Measurements from ENCODE around the gene SYT9. TPM values are rescaled to one million over a fixed set of nuclear protein-coding genes. Genes with fewer than 3 reads are reported as not detected.

The SYT9 gene
- total and polyA plus RNA-seq, 2 of the 8 experiments (the other 6 are each of a cell fraction or from before 2014, with no cell fraction given), result 1.5 to 2.9 TPM

- no peaks in the 10 kb centered on the region for H3K36me3 ChIP-seq (ENCODE audit: control insufficient read depth in 2 of 4, insufficient read depth in 4 of 4, low read length in 3 of 4)
- TF ChIP-seq RAD21 (IDR thresholded peaks at IDR 0.05 in 1 of 2, conservative IDR thresholded peaks at IDR 0.05 in 1 of 2; ENCODE audit: low read depth in 2 of 2, low read length in 2 of 2), result peak; percentile 58 to 67
- no peak for TF ChIP-seq KDM5A (IDR thresholded peaks at IDR 0.05; ENCODE audit: low read length)
- no peak for TF ChIP-seq TBP (IDR thresholded peaks at IDR 0.05; ENCODE audit: low read depth, low read length)
- peak; percentile 40 to 71 (median 46) for TF ChIP-seq CTCF (IDR thresholded peaks at IDR 0.05; ENCODE audit: control extremely low read depth in 1 of 3, insufficient read depth in 1 of 3, low read depth in 1 of 3, low read length in 3 of 3)
- TF ChIP-seq RBBP5 (IDR thresholded peaks at IDR 0.05; ENCODE audit: borderline replicate concordance, low read depth, low read length), result no peak
- 0 out of 2 replicates have a peak, but pooled peaks have one; percentile 44 for TF ChIP-seq YY1 (IDR thresholded peaks at IDR 0.05; ENCODE audit: low read depth, low read length)
- TF ChIP-seq MAX (IDR thresholded peaks at IDR 0.05), result 0 out of 2 replicates have a peak, but pooled peaks have one; percentile 15
- H3K18ac ChIP-seq (ENCODE audit: extremely low read depth, low read length), result no peak overlapping the region
- ChIA-PET CTCF (ENCODE audit: partially characterized antibody) (interaction anchor here (0.6 to 9.1 kb wide), 12 partner anchors 10 to 299 kb away, joined by 3 to 171 read pairs (median 4); no protein-coding TSS in a partner anchor), POLR2A (ENCODE audit: partially characterized antibody) (no interaction called here)
- H3K27me3 ChIP-seq (replicated peaks in 1 of 4; ENCODE audit: control insufficient read depth in 3 of 4, extremely low read depth in 1 of 4, insufficient read depth in 3 of 4, low read length in 3 of 4), result peaks cover 0 to 1% (median 0%) of the 10 kb centered on the region in 4 experiments; a peak in 3 of 7 replicates
- no peaks in the 10 kb centered on the region for H4K20me1 ChIP-seq (replicated peaks in 1 of 2; ENCODE audit: control insufficient read depth in 1 of 2, insufficient read depth in 2 of 2, low read length in 2 of 2)
- H3K27ac ChIP-seq (ENCODE audit: low read depth, low read length), result no peak overlapping the region
- H4K8ac ChIP-seq (ENCODE audit: extremely low read depth, insufficient read depth, low read length), result no peak overlapping the region
- H3K4me2 ChIP-seq (ENCODE audit: insufficient read depth in 1 of 2, low read depth in 2 of 2, low read length in 2 of 2), result no peak overlapping the region
- H2BK120ac ChIP-seq (replicated peaks; ENCODE audit: low read depth, low read length), result no peak overlapping the region
- FAIRE-seq (peak; percentile 24), DNase-seq (ENCODE audit: low read depth in 1 of 2, low spot score in 2 of 2) (peak in 1 of 2 experiments; percentile 52)
- no peak overlapping the region for H2BK20ac ChIP-seq (ENCODE audit: low read length)
- no peak overlapping the region for H2BK12ac ChIP-seq (ENCODE audit: low read depth, low read length)
- no peak overlapping the region for H2AK5ac ChIP-seq (ENCODE audit: low read depth, low read length)
- H3K4ac ChIP-seq (replicated peaks; ENCODE audit: insufficient read length, low read depth, low read length), result no peak overlapping the region
- H3K4me3 ChIP-seq (ENCODE audit: extremely low read depth in 1 of 4, insufficient read depth in 2 of 4, low read depth in 3 of 4, low read length in 4 of 4), result no peak overlapping the region
- no peaks in the 10 kb centered on the region; a peak in 1 of 7 replicates for H3K4me1 ChIP-seq (replicated peaks in 1 of 4; ENCODE audit: control insufficient read depth in 3 of 4, insufficient read depth in 4 of 4, low read length in 3 of 4)
- no peak overlapping the region for H3K56ac ChIP-seq (replicated peaks; ENCODE audit: insufficient read length, low read depth, low read length)
- WGBS, 2 experiments (ENCODE audit: extremely low coverage in 1 of 2, insufficient coverage in 1 of 2, insufficient read length in 1 of 2, insufficient replicate concordance in 2 of 2, low coverage in 1 of 2, low lambda C conversion rate in 2 of 2, missing lambda C conversion rate in 1 of 2), result 75% methylated on average over 12 of the region's 12 CpGs; no CpG with 5 or more reads in 1 of the 2 experiments
- H3K9me3 ChIP-seq (ENCODE audit: insufficient read depth in 2 of 2, low read depth in 1 of 2, low read length in 1 of 2), result no peaks in the 10 kb centered on the region
- H4K5ac ChIP-seq (ENCODE audit: insufficient read length, low read depth, low read length), result no peak overlapping the region
- no peak overlapping the region for H3K9ac ChIP-seq (replicated peaks in 1 of 4; ENCODE audit: extremely low read depth in 1 of 4, low read depth in 3 of 4, low read length in 3 of 4)
- no peaks in the 10 kb centered on the region for H3K79me1 ChIP-seq (ENCODE audit: low read depth, low read length)
- no peak overlapping the region for H2BK15ac ChIP-seq (ENCODE audit: low read length)
- no peak overlapping the region for H3K14ac ChIP-seq (ENCODE audit: insufficient read length)
- no peaks in the 10 kb centered on the region for H3K79me2 ChIP-seq (ENCODE audit: control insufficient read depth in 1 of 2, insufficient read depth in 2 of 2, low read length in 2 of 2)
- H2AFZ ChIP-seq (ENCODE audit: low read length), result peak overlapping the region; percentile 74; the same call in 1 of the 2 replicates
- H3K23me2 ChIP-seq (ENCODE audit: low read depth, low read length), result no peaks in the 10 kb centered on the region
- peak overlapping the region; percentile 47; the same call in 1 of the 2 replicates for H2BK5ac ChIP-seq (ENCODE audit: low read depth, low read length)
- no peak overlapping the region for H3K23ac ChIP-seq (ENCODE audit: insufficient read length)
- H4K91ac ChIP-seq (replicated peaks; ENCODE audit: insufficient read length, low read length), result no peak overlapping the region
Measured at GRCh38 chr11:7448201-7448600, 196.5 kb downstream of the SYT9 start.

All from H1 (cell line).